GM18526 (cell line): ENCODE results near the gene DHX16.
A peak's percentile ranks its signal among the peaks of the same experiment; 100 is the strongest.

Experiments
- POLR2A ChIP-seq: IDR thresholded peaks from 3 replicates; pipeline ENCODE4 v1.6.1; 2011; ENCODE audit not compliant: insufficient read length; ENCODE audit errors: extremely low read depth

The DHX16 gene

DNA sequence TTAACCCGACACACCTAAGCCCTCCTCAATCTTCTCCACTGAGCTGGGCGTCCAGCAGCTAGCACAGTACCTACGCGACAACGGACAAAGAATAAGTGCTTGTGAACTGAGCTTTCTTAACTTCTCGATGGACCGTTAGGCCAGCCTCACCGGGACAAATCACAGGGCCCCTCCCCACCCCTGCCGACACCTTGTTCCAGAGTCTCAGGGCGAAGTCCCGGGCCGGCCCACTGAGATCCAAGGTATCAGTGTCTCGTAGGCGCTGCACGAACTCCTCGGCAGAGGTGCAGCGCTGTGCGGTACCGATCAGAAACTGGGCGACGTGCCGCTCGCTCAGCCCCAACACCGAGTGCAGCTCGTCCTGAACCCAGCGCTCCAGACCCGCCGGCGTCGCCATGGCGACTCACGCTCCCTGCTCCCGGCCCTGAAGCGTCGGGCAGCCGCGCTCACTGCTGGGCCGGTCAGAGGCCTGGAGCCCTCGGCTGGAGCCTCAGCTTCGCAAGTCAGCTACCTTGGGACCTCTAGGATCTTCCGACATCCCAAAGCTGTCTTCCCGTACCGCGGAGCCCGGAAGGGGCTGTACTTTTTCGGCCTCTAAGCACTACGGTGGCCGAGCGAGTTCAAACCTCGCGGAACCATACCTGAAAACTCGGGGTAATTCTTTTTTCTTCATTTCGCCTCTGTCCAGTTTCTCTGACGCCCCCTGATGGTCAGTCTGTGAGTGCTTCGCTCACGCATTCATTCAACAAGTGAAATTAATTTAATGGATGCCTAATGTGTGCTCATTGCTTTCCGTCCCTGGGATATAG is at the start of gene DHX16:
Gene DHX16 (minus strand): TSS at position 562 of the 809 bp plus-strand sequence. CDS start 165 bp downstream, at position 397.
- peak; percentile 82 for TF ChIP-seq POLR2A

DNA sequence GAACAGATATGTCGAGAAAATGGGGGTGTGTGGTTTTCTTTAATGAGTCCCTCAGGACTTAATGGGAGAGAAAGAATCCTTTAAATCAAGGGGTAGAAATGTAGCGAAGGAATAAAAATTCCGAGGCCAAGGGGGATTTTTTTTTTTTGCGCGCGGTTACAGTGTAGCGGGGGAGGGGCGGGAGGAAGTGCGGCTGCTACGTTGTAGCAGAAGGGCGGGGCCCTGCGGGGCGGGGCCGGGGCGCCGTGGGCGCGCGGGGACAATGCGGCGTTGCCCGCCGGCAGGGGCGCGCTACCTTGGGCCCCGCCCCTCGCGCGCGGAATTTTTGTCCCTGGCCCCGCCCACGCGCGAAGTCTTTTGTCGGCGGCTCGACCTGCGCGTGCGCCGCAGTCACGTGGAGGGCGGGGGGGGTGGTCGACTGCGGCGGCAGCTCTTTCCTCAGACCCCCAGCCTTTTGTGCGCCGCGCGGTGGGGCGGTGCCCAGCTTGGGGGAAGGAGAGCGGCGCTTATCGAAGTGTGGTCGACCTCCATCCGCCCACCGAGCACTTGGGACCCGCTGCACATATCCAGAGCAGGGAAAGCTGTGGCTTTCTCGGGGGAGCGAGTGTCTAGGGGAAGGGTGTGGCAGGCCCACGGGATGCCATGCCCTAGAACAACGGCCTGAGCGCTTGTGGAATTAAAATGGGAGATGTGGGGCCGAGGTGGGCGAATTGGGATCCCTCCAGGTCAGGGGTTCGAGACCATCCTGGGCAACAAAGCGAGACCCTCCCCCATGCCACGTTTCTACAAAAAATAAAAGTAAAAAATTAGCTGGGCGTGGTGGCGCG is 48.6 kb upstream of the DHX16 start:
- peak; percentile 56 for TF ChIP-seq POLR2A

DNA sequence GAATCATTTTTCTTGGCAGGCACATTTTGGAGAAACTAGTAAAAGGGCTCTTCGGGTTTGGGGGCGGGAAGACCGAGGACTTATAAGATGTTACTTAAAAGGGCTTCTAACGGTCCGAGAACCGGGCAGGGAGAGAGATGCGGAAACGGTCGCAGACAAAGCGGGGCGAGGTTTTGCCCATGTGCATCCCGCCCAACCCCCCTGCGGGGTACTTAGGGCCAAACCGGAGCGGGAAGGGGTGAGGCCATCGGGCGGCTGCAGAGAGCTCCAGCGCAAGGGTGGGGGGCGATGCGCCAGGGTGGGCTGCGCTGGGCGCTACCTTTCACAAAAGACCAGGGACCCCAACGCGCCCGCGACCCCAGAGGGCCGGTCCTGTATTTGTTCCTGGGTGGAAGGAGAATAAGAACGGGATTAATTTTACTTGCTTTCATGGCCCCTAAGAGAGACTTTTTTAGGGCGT is 48.0 kb upstream of the DHX16 start:
- peak; percentile 24 for TF ChIP-seq POLR2A

DNA sequence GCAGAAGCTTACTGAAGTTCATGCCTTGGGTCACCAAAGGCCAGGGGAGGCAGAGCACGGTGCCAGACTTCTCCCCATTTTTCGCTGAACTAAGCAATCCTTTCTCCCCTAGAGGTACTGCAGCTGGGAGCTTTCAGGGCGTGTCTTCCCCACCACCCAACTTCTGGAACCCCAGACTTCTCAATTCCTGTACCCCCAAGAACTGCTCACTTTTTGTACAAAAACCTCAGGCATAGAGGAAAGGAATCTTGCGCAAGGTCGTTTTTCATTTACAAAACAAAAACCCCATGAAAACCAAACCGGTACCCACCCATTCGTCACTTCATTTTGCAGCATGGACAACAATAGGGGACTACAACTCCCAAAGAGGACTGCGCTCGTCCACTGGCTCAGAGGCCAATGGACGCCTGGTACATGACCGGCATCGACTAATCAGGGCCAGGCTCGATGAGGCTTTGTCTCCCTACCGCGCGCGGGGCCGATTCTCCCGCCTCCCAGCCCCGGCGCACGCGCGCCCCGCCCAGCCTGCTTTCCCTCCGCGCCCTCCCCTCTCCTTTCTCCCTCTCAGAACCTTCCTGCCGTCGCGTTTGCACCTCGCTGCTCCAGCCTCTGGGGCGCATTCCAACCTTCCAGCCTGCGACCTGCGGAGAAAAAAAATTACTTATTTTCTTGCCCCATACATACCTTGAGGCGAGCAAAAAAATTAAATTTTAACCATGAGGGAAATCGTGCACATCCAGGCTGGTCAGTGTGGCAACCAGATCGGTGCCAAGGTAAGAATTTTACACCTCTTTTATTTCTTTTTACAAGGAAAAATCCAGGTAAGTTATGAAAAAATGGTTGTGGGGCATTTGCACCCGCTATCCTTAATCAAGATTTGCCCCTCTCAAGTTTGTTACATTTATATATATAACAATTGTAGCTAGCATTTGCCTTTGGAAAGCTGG is 47.3 kb upstream of the DHX16 start, which contains the start of gene TUBB:
Gene TUBB (plus strand): TSS at position 562 of the 947 bp plus-strand sequence. CDS start 155 bp downstream, at position 717.
- TF ChIP-seq POLR2A, result peak; percentile 97

DNA sequence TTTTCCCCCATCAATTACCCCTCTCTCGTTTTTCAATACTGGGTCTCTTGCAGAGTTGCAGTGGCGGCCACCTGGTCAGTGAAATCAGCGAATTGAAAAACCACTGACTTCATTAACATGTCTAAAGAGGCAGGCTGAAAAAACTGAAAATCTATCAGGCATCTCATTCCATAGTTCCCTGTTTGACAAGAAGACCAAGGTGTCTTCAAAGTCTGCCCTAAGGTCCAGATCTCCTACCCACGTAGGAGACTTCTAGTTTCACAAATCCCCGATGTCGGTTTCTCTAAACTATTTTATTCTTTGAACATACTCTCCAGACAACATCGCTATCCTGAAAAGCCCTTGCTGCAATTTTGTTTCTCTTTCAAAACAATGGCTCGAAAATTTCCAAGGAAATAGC is 46.5 kb upstream of the DHX16 start:
- no peak for TF ChIP-seq POLR2A

DNA sequence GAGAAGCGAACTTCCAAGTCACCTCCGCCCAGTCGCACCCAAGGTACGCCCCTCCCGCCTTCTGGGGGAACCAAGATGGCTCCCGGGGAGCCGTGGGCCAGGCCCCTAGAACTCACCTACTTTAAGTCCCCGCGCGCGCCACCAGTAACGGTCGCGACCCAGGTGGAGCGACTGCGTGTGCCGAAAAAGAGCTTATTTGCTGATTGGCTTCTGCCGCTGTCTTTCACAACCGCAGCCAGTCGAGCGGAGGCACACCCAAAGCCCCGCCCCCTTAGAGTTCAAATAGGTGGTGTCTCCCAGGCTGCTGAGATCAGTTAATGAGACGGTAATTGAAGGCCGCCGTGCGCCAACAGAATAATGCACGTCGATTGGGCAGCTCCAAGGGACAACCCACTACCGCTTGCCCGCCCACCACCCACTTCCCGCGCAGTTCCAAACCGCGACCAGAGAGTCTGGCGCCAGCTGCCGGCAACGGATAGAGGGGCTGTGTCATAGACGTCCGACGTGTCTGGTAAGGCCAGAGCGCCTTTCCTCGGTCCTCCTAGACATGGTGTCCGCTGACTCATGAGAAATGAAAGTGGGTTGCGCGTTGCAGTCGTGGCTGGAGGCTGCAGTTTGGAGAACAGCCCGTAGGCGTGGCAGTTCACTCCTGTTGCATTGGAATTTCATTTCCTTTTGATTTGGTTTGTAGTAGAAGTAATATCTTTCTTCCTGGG is 44.5 kb upstream of the DHX16 start, which contains the start of gene MDC1:
Gene MDC1 (minus strand): TSS at position 153 of the 716 bp plus-strand sequence. CDS start 2,106 bp downstream, outside the sequence.
- TF ChIP-seq POLR2A, result peak; percentile 91

DNA sequence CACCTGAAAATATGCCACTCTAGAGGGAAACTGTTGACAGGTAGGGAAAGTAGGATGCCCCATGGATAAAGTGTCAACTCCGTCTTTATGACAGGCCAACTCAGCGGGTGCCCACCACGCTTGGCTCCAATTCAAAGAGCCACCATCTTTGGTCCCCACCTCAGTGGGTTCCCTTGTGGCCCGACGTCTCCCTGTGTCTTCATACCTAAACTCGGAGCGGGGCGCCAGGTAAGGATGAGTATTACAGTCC is 44.0 kb upstream of the DHX16 start:
- no peak for TF ChIP-seq POLR2A

DNA sequence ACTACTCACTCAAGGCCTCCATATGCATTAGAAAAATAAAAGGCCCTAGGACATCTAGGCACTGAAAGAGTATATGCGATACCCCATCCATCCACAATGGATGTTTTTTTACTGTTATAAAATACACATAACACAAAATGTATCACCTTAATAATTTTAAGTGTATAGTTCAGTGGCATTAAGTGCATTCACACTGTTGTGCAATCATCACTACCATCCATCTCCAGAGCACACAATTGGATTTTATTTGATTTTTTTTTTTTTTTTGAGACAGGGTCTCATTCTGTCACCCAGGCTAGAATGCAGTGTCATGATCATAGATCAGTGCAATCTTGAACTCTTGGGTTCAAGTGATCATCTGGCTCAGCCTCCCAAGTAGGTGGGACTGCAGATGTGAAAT is 41.5 kb upstream of the DHX16 start:
- TF ChIP-seq POLR2A, result no peak

DNA sequence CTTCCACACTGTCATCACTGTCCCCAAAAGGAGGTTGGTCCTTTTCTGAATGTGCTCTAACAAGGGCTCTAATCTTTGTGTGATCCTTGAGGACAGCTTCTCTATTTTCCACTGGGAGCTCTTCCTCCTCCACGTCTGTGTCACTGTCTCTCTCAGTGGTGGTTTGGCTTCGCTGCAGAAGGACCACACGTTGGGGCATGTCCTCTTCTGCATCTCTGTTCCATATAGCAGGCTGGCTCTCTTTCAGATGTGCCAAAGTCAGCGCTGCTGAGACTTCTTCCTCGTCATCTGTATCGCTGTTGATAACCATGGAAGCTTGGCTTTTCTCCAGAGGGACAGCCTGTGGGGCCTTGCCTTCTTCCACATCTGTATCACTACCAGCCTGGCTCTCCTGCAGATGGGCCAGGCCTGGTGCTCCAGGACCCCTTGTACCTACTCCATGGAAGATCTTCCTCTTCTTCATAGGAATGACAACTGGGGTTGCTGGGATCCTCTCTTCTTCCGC is 39.7 kb upstream of the DHX16 start:
- no peak for TF ChIP-seq POLR2A

DNA sequence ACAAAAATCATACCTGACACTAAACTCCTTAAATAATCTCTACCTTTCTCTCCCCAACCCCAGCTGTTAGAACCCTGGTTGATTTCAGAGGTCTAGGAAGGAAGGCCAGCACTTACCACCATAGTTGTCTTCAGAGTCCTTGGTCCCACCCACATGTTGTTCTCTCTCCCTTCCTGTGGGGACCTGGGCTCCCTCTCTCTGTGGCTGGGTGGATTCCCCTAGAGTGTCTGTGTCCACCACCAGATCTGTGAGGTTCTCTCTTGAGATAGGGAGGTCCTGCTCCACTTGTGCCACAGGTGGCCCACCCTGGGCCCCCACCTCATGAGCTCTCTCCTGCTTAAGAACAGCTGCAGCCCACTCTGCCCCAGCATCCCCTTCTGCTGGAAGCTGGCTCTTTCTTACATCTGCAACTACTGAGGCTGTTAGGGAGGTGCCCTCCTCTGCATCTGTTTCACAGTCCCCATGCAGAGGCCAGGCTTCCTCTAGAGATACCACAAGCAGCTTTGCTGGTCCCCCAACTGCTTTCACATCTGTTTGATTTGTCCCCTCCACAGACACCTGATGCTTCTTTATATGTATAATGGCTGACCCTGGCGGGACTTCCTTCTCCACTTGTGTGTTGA is 39.1 kb upstream of the DHX16 start:
- TF ChIP-seq POLR2A, result no peak

DNA sequence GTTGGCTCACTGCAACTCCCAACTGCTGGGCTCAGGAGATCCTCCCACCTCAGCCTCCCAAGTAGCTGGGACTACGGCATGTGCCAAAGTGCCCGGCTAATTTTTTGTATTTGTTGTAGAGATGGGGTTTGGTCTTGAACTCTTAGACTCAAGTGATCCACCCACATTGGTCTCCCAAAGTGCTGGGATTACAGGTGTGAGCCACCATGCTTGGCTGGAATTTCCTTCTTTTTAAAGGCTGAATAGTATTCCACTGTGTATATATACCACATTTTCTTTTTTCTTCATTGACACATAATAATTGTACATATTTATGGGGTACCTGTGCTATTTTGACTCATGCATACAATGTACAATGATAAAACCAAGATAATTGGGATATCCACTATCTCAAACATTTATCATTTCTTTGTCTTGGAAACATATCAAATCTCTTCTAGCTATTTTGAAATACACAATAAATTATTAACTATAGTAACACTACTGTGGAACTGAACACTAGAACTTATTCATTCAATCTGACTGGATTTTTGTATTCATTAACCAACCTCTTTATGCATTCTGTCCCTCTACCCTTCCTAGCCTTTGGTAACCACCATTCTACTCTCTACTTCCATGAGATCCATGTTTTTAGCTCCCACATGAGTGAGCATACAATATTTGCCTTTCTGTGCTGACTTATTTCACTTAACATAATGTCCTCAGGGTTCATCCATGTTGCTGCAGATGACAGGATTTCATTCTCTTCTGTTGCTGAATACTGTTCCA is 36.5 kb upstream of the DHX16 start:
- no peak for TF ChIP-seq POLR2A

DNA sequence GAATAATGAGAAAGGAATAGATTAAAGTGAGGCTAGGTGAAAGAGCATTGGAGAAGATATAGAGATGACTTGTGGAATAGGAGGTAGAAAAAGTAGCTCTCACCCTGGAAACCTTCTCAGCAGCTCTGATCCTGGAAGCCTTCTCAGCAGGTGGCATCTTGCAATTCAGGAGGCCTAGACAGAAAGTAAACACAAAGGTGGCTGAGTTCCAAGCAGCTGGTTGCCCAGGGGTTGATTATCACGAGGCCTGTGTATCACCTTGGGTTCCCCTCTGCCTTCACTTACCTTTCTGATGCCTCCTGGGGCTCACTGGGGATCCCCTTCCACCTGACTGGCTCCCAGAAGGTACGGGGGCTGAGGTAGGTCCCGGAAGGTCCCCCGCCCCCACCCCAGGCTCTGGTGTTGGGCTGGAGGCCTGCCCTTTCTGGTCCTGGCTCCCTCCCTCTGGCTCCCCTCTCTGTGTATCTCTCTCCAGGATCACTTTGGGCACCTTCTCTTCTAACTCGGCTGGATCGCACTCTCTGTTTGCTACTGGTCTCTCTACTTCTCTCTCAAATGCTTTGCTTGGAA is 34.6 kb upstream of the DHX16 start:
- no peak for TF ChIP-seq POLR2A

DNA sequence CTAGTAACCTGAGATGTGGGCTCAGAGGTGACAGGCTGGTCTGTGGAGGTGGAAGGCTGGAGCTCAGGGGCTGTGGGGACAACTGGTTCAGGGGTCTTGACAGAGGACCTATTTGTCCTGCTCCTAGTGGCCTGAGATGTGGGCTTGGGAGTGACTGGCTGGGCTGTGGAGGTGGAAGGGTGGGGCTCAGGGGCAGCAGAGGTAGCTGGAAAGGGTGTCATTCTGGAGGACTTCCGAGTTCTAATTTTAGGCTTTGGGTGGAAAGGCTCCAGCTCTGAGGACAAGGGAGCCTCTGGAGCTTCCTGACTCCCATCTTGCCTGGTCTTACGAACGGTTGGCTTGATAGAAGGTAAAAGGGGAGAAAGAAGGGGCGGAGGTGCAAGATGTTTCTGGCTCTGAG is 32.8 kb upstream of the DHX16 start:
- no peak for TF ChIP-seq POLR2A
